HepG2 (cell line): ENCODE data around the gene FAM117A. TPM values are rescaled to one million over a fixed set of nuclear protein-coding genes. Genes with fewer than 3 reads are reported as not detected.

ENCODE experiments used
- ATAC-seq: fragments of 200-7000 bp; cut with Tn5 transposase; 3 replicates; pipeline ENCODE4 v1.9.1; 2020; ENCODE audit warnings: mild to moderate bottlenecking, moderate library complexity
- BruUV-seq: library from RNA; stranded (reverse); fragments of 400-500 nt; replicated peaks from 2 replicates; lab custom pipeline; 2021; lab: Mats Ljungman, UMichigan
- CTCF ChIA-PET: fragments of 300-600 bp; formaldehyde crosslinking; extraction: SDS; loops from one replicate; lab custom pipeline; 2021; ENCODE audit warnings: low total read pairs, inconsistent platforms, low intra/inter-chr PET ratio; lab: Yijun Ruan, JAX
- POLR2A ChIA-PET: fragments of 350-600 bp; sonication (Branson Sonifier 250); formaldehyde crosslinking; loops from one replicate; lab custom pipeline; 2020; ENCODE audit warnings: antibody characterized with exemption, inconsistent platforms; lab: Yijun Ruan, JAX
- DNase-seq: peaks from one replicate; pipeline ENCODE4 v3.0.0-alpha.2; 2015; ENCODE audit warnings: low spot score
- FAIRE-seq: peaks from 3 replicates; lab custom pipeline; 2011; peaks lifted over from hg19 to GRCh38; lab: Jason Lieb, UNC
- H2AFZ ChIP-seq: one replicate; pipeline ENCODE4 v1.6.1; 2011; ENCODE audit warnings: low read length, inconsistent platforms
- H3K27ac ChIP-seq: fragments of 300-600 bp; 3 replicates; pipeline ENCODE4 v1.8.0; 2011; ENCODE audit warnings: mixed run types, mild to moderate bottlenecking, mixed read lengths, low read length, inconsistent platforms; ENCODE audit not compliant: insufficient read depth; ENCODE audit errors: extremely low read length
- H3K27me3 ChIP-seq, 2 experiments: fragments of 200-600 bp in 1 of 2; 2 replicates in 1 of 2; 3 replicates in 1 of 2; pipeline versions ENCODE4 v1.6.0 to v1.8.0; 2011; ENCODE audit warnings: low read length in 2 of 2, mild to moderate bottlenecking in 2 of 2, moderate library complexity in 2 of 2, inconsistent platforms in 1 of 2; ENCODE audit not compliant: insufficient read depth in 2 of 2, control insufficient read depth in 1 of 2
- H3K36me3 ChIP-seq, 2 experiments: fragments of 200-600 bp in 1 of 2; replicated peaks in 1 of 2; 2 replicates in 1 of 2; 3 replicates in 1 of 2; pipeline versions ENCODE4 v1.5.1 to v1.8.0; 2011; ENCODE audit warnings: low read length in 2 of 2, inconsistent platforms in 1 of 2; ENCODE audit not compliant: insufficient read depth in 2 of 2, control insufficient read depth in 1 of 2
- H3K4me1 ChIP-seq: 2 replicates; pipeline ENCODE4 v1.5.1; 2012; ENCODE audit warnings: low read length, inconsistent platforms; ENCODE audit not compliant: insufficient read depth
- H3K4me2 ChIP-seq: 2 replicates; pipeline ENCODE4 v1.6.0; 2011; ENCODE audit warnings: low read depth, low read length, inconsistent platforms
- H3K4me3 ChIP-seq, 3 experiments: fragments of 200-600 bp in 1 of 3; sonication (generic), shearing (Covaris generic) in 1 of 3; replicated peaks in 1 of 3; 2 replicates each; pipeline ENCODE4 v1.5.1; 2011 to 2016; ENCODE audit warnings: low read length in 3 of 3, inconsistent platforms in 2 of 3, low read depth in 2 of 3, mild to moderate bottlenecking in 2 of 3, control low read depth in 1 of 3, mixed read lengths in 1 of 3; ENCODE audit not compliant: insufficient read depth in 1 of 3
- H3K79me2 ChIP-seq: one replicate; pipeline ENCODE4 v1.6.1; 2011; ENCODE audit warnings: low read length, inconsistent platforms; ENCODE audit not compliant: insufficient read depth
- H3K9ac ChIP-seq: 2 replicates; pipeline ENCODE4 v1.6.0; 2011; ENCODE audit warnings: mild to moderate bottlenecking, low read depth, low read length, inconsistent platforms; ENCODE audit not compliant: insufficient read depth
- H3K9me3 ChIP-seq: 2 replicates; pipeline ENCODE4 v1.5.1; 2012; ENCODE audit warnings: mild to moderate bottlenecking, low read length
- H4K20me1 ChIP-seq: 2 replicates; pipeline ENCODE4 v1.6.0; 2011; ENCODE audit warnings: inconsistent platforms, mild to moderate bottlenecking, low read length, moderate library complexity; ENCODE audit not compliant: insufficient read depth
- GABPA ChIP-seq, 2 experiments: IDR thresholded peaks; 2 replicates each; pipeline ENCODE4 v1.6.1; 2011 to 2016; ENCODE audit warnings: low read depth in 2 of 2, low read length in 1 of 2, missing biosample characterization in 1 of 2, missing genetic modification characterization in 1 of 2
- HES4 ChIP-seq: sonication (generic); formaldehyde crosslinking; IDR thresholded peaks from 2 replicates; pipeline ENCODE4 v1.9.0; 2021; ENCODE audit warnings: mild to moderate bottlenecking, missing genetic modification reagents, borderline replicate concordance
- HNRNPK ChIP-seq: fragments of 200-400 bp; formaldehyde crosslinking; IDR thresholded peaks from 2 replicates; pipeline ENCODE4 v1.6.1; 2018; ENCODE audit warnings: low read length, low read depth, moderate library complexity, mild to moderate bottlenecking; ENCODE audit not compliant: poor library complexity, severe bottlenecking
- HOXA9 ChIP-seq: sonication (generic); formaldehyde crosslinking; IDR thresholded peaks from 2 replicates; pipeline ENCODE4 v1.8.1; 2022; ENCODE audit warnings: missing genetic modification reagents, mild to moderate bottlenecking, moderate library complexity, borderline replicate concordance
- KLF12 ChIP-seq: sonication (generic); formaldehyde crosslinking; IDR thresholded peaks from 2 replicates; pipeline ENCODE4 v1.4.0; 2020; ENCODE audit warnings: missing genetic modification reagents, borderline replicate concordance
- NFYC ChIP-seq: IDR thresholded peaks from 2 replicates; pipeline ENCODE4 v1.6.1; 2016; ENCODE audit warnings: missing genetic modification reagents, missing compliant biosample characterization
- NONO ChIP-seq, 2 experiments: fragments of 450-650 bp in 1 of 2; sonication (generic) in 1 of 2; formaldehyde crosslinking in 1 of 2; IDR thresholded peaks in 1 of 2; conservative IDR thresholded peaks in 1 of 2; 2 replicates each; pipeline versions ENCODE4 v1.6.1 to v1.8.0; 2017 to 2022; ENCODE audit warnings: mild to moderate bottlenecking in 1 of 2, missing genetic modification reagents in 1 of 2, moderate library complexity in 1 of 2
- REPIN1 ChIP-seq: sonication (generic); formaldehyde crosslinking; IDR thresholded peaks from 2 replicates; pipeline ENCODE4 v1.8.0; 2022; ENCODE audit warnings: missing genetic modification reagents, low read depth, mild to moderate bottlenecking, borderline replicate concordance
- TOPORS ChIP-seq: sonication (generic); formaldehyde crosslinking; IDR thresholded peaks from 2 replicates; pipeline ENCODE4 v1.8.0; 2023; ENCODE audit warnings: mild to moderate bottlenecking, missing genetic modification reagents
- ZNF225 ChIP-seq: sonication (generic); formaldehyde crosslinking; IDR thresholded peaks from 2 replicates; pipeline ENCODE4 v1.4.0; 2020; ENCODE audit warnings: mild to moderate bottlenecking, missing genetic modification reagents
- ZNF337 ChIP-seq: sonication (generic); formaldehyde crosslinking; IDR thresholded peaks from 2 replicates; pipeline ENCODE4 v1.5.1; 2020; ENCODE audit warnings: missing genetic modification reagents, low read depth, mild to moderate bottlenecking, borderline replicate concordance
- ZNF484 ChIP-seq: sonication (generic); formaldehyde crosslinking; IDR thresholded peaks from 2 replicates; pipeline ENCODE4 v1.5.1; 2020; ENCODE audit warnings: mild to moderate bottlenecking, low read depth, missing genetic modification reagents, borderline replicate concordance
- ZNF605 ChIP-seq: sonication (generic); formaldehyde crosslinking; IDR thresholded peaks from 2 replicates; pipeline ENCODE4 v1.8.0; 2022; ENCODE audit warnings: mild to moderate bottlenecking, missing genetic modification reagents
- WGBS: methylation state at CpG from one replicate; pipeline ENCODE4 v1.1.6; 2017; ENCODE audit warnings: low lambda C conversion rate; 5-methylcytosine and 5-hydroxymethylcytosine counted together
- in situ Hi-C: cut with HindIII; loops from 2 replicates; pipeline ENCODE4 v1.10.0; 2017; ENCODE audit warnings: low pct_unique_long_range_greater_than_20kb; ENCODE audit not compliant: extremely low pct_ligation_motif_present
- intact Hi-C: fragments of 100-400 bp; cut with micrococcal nuclease; formaldehyde crosslinking; loops from one replicate; pipeline ENCODE4 v1.10.0; 2022; ENCODE audit not compliant: unreplicated experiment
- polyA plus RNA-seq, 8 experiments: library from polyadenylated mRNA; depleted of rRNA in 3 of 8; stranded (reverse) in 7 of 8; unstranded in 1 of 8; fragments of >200 nt; fragmentation: Illumina TruSeq in 4 of 8; extraction: Trizol in 4 of 8; gene quantifications; 2 replicates each; pipeline versions ENCODE4 v1.2.1 to v1.2.3, GENCODE V29; 2011 to 2016; ENCODE audit warnings: low read depth in 4 of 8, missing spikeins in 1 of 8, mixed read lengths in 1 of 8; ENCODE audit not compliant: insufficient read depth in 1 of 8
- total RNA-seq, 5 experiments: library from RNA; depleted of rRNA; stranded (reverse); fragments of >200 nt; fragmentation: Illumina TruSeq; extraction: Trizol; gene quantifications; 2 replicates each; pipeline ENCODE4 v1.2.3, GENCODE V29; 2016; ENCODE audit warnings: low read depth in 1 of 5
- TF ChIP-seq, protein P1 (sequence below): sonication (generic); formaldehyde crosslinking; IDR thresholded peaks from 2 replicates; pipeline ENCODE4 v1.9.0; 2021; ENCODE audit warnings: missing genetic modification reagents, borderline replicate concordance
- TF ChIP-seq, protein P2 (sequence below): sonication (generic); formaldehyde crosslinking; IDR thresholded peaks from 2 replicates; pipeline ENCODE4 v1.5.1; 2020; ENCODE audit warnings: mild to moderate bottlenecking, missing genetic modification reagents, borderline replicate concordance
- TF ChIP-seq, protein P3 (sequence below): sonication (generic); formaldehyde crosslinking; IDR thresholded peaks from 2 replicates; pipeline ENCODE4 v1.4.0; 2020; ENCODE audit warnings: missing genetic modification reagents, borderline replicate concordance

Gene FAM117A
- total and polyA plus RNA-seq, 2 of the 13 experiments (the other 11 are each of a cell fraction or from before 2014, with no cell fraction given) = 12.1 to 19.8 TPM

DNA sequence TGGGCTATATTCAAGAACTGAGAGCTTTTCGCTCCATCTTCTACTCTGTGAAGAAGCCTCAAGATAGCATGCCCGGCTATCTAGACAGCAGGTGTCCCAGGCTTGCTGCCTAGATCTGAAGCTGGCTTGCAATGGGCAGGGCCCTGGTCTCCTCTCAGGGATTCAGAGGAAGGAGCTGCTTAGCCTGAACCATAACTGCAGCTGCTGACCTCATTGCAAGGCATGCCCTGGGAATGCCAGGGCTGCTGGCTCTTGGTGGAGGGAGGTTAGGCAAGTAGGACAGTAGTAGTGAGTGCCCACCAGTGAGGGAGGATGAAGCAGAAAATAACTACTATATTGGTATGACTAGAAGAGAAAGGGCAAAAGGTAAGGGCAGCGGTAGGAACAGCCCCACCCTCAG is 34.9 kb downstream of the FAM117A start:
- Histone ChIP-seq H3K27me3 (no peaks in the 10 kb centered on the region), H3K4me2 (no peak overlapping the region), H3K4me3 (no peak overlapping the region), H3K79me2 (no peaks in the 10 kb centered on the region), H3K9ac (no peak overlapping the region), H3K36me3 (peaks cover 4 to 13% of the 10 kb centered on the region in 2 experiments; a peak in 4 of 5 replicates), H3K4me1 (no peaks in the 10 kb centered on the region), H3K9me3 (no peaks in the 10 kb centered on the region), H4K20me1 (no peaks in the 10 kb centered on the region), H3K27ac (no peak overlapping the region), H2AFZ (no peak overlapping the region)
- ChIA-PET CTCF (no interaction called here), POLR2A (no interaction called here)
- intact Hi-C loops = no loop called here
- BruUV-seq = no TSS peak
- in situ Hi-C loops = no loop called here
- no peak for FAIRE-seq
- no peak for ATAC-seq
- TF ChIP-seq NONO (IDR thresholded peaks at IDR 0.05) = no peak
- no peak for TF ChIP-seq NONO (CRISPR knock-in tag; conservative IDR thresholded peaks at IDR 0.05)
- TF ChIP-seq, protein P1, sequence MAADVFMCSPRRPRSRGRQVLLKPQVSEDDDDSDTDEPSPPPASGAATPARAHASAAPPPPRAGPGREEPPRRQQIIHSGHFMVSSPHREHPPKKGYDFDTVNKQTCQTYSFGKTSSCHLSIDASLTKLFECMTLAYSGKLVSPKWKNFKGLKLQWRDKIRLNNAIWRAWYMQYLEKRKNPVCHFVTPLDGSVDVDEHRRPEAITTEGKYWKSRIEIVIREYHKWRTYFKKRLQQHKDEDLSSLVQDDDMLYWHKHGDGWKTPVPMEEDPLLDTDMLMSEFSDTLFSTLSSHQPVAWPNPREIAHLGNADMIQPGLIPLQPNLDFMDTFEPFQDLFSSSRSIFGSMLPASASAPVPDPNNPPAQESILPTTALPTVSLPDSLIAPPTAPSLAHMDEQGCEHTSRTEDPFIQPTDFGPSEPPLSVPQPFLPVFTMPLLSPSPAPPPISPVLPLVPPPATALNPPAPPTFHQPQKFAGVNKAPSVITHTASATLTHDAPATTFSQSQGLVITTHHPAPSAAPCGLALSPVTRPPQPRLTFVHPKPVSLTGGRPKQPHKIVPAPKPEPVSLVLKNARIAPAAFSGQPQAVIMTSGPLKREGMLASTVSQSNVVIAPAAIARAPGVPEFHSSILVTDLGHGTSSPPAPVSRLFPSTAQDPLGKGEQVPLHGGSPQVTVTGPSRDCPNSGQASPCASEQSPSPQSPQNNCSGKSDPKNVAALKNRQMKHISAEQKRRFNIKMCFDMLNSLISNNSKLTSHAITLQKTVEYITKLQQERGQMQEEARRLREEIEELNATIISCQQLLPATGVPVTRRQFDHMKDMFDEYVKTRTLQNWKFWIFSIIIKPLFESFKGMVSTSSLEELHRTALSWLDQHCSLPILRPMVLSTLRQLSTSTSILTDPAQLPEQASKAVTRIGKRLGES = no peak
- no peak for TF ChIP-seq TOPORS (CRISPR knock-in tag)
- TF ChIP-seq HES4 (CRISPR knock-in tag) = no peak
- TF ChIP-seq ZNF605 (CRISPR knock-in tag) = no peak
- TF ChIP-seq ZNF337 (CRISPR knock-in tag) = no peak
- TF ChIP-seq HOXA9 = no peak
- TF ChIP-seq HNRNPK = no peak
- no peak for TF ChIP-seq KLF12
- TF ChIP-seq NFYC = no peak
- TF ChIP-seq ZNF484 (CRISPR knock-in tag) = no peak
- TF ChIP-seq REPIN1 = no peak
- TF ChIP-seq, protein P2, sequence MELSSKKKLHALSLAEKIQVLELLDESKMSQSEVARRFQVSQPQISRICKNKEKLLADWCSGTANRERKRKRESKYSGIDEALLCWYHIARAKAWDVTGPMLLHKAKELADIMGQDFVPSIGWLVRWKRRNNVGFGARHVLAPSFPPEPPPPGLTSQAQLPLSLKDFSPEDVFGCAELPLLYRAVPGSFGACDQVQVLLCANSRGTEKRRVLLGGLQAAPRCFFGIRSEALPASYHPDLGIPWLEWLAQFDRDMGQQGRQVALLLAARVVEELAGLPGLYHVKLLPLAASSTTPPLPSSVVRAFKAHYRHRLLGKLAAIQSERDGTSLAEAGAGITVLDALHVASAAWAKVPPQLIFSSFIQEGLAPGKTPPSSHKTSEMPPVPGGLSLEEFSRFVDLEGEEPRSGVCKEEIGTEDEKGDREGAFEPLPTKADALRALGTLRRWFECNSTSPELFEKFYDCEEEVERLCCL (CRISPR knock-in tag) = no peak
- TF ChIP-seq, protein P3, sequence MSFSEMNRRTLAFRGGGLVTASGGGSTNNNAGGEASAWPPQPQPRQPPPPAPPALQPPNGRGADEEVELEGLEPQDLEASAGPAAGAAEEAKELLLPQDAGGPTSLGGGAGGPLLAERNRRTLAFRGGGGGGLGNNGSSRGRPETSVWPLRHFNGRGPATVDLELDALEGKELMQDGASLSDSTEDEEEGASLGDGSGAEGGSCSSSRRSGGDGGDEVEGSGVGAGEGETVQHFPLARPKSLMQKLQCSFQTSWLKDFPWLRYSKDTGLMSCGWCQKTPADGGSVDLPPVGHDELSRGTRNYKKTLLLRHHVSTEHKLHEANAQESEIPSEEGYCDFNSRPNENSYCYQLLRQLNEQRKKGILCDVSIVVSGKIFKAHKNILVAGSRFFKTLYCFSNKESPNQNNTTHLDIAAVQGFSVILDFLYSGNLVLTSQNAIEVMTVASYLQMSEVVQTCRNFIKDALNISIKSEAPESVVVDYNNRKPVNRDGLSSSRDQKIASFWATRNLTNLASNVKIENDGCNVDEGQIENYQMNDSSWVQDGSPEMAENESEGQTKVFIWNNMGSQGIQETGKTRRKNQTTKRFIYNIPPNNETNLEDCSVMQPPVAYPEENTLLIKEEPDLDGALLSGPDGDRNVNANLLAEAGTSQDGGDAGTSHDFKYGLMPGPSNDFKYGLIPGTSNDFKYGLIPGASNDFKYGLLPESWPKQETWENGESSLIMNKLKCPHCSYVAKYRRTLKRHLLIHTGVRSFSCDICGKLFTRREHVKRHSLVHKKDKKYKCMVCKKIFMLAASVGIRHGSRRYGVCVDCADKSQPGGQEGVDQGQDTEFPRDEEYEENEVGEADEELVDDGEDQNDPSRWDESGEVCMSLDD (CRISPR knock-in tag) = no peak
- TF ChIP-seq GABPA (IDR thresholded peaks at IDR 0.05; ENCODE audit: low read depth, low read length) = no peak
- no peak for TF ChIP-seq GABPA (CRISPR knock-in tag; IDR thresholded peaks at IDR 0.05; ENCODE audit: low read depth)
- no peak for TF ChIP-seq ZNF225 (CRISPR knock-in tag)
- WGBS = 95% methylated on average over 3 of the region's 3 CpGs
- DNase-seq = no peak
